Gastroesophageal sphincter (tissue), 4 donors: ENCODE measurements around the gene POLE3. TPM values are rescaled to one million over a fixed set of nuclear protein-coding genes. Genes with fewer than 3 reads are reported as not detected.

Experiments used
- ATAC-seq: fragments of 150-250 bp; one replicate; pipeline ENCODE4 v1.9.1; 2016; ENCODE audit warnings: mild to moderate bottlenecking, moderate library complexity
- H3K27ac ChIP-seq, 4 donors: fragments of 200-600 bp; sonication (generic) in 3 of 4; 1 replicate in 3 of 4; 2 replicates in 1 of 4; pipeline ENCODE4 v1.5.1; 2016 to 2019
- H3K27me3 ChIP-seq: fragments of 200-600 bp; sonication (generic); one replicate; pipeline ENCODE4 v1.5.1; 2019
- H3K36me3 ChIP-seq, 2 donors: fragments of 200-600 bp; sonication (generic); one replicate each; pipeline ENCODE4 v1.5.1; 2019; ENCODE audit warnings: control low read depth in 1 of 2
- H3K4me1 ChIP-seq, 3 donors: fragments of 200-600 bp; sonication (generic); 1 replicate in 2 of 3; 2 replicates in 1 of 3; pipeline ENCODE4 v1.5.1; 2016 to 2019; ENCODE audit warnings: control low read depth in 2 of 3
- H3K4me3 ChIP-seq, 2 donors: fragments of 200-600 bp; sonication (generic); one replicate each; pipeline ENCODE4 v1.5.1; 2019; ENCODE audit warnings: mild to moderate bottlenecking in 1 of 2, moderate library complexity in 1 of 2
- H3K9me3 ChIP-seq, 3 donors: fragments of 200-600 bp; sonication (generic); one replicate each; pipeline ENCODE4 v1.5.1; 2017 to 2019; ENCODE audit warnings: control low read depth in 2 of 3
- CTCF ChIP-seq, 4 experiments: fragments of 200-600 bp in 2 of 4; fragments of 450-650 bp in 2 of 4; sonication (generic) in 1 of 4; IDR thresholded peaks; one replicate each; pipeline ENCODE4 v1.5.1; 2017 to 2019; ENCODE audit warnings: antibody characterized with exemption in 4 of 4, mild to moderate bottlenecking in 2 of 4, moderate library complexity in 2 of 4
- EP300 ChIP-seq: sonication (generic); formaldehyde crosslinking; IDR thresholded peaks from one replicate; pipeline ENCODE4 v1.6.1; 2017; ENCODE audit warnings: antibody characterized with exemption, mild to moderate bottlenecking
- POLR2A ChIP-seq, 2 donors: fragments of 450-650 bp; IDR thresholded peaks; one replicate each; pipeline ENCODE4 v1.6.1; 2017; ENCODE audit warnings: antibody characterized with exemption in 2 of 2, mild to moderate bottlenecking in 2 of 2, moderate library complexity in 1 of 2
- POLR2AphosphoS5 ChIP-seq: sonication (generic); formaldehyde crosslinking; IDR thresholded peaks from one replicate; pipeline ENCODE4 v1.6.1; 2017; ENCODE audit warnings: antibody characterized with exemption
- WGBS, 2 donors: methylation state at CpG; one replicate each; pipeline ENCODE4 v1.1.5; 2018; ENCODE audit warnings: low coverage in 1 of 2; 5-methylcytosine and 5-hydroxymethylcytosine counted together
- total RNA-seq, 4 donors: library from RNA; depleted of rRNA; stranded (reverse); fragments of >200 nt; gene quantifications; one replicate each; pipeline ENCODE4 v1.1.0, GENCODE V29; 2016

Gene POLE3
- total RNA-seq, 4 donors from 2014 or later = 32.3 to 47.1 (median 34.6) TPM

GRCh38 chr9:113389451-113389850, 21.0 kb downstream of the POLE3 start:
- Histone ChIP-seq H3K36me3 (peaks cover 0 to 80% of the 10 kb centered on the region in 2 donors), H3K4me3 (no peak overlapping the region), H3K27me3 (no peaks in the 10 kb centered on the region), H3K27ac (no peak overlapping the region), H3K4me1 (no peaks in the 10 kb centered on the region), H3K9me3 (no peaks in the 10 kb centered on the region)
- TF ChIP-seq CTCF (IDR thresholded peaks at IDR 0.05) (no peak), POLR2AphosphoS5 (no peak), EP300 (no peak), POLR2A (IDR thresholded peaks at IDR 0.05) (no peak)
- WGBS, 2 donors = 80% methylated on average over 1 of the region's 11 CpGs; no CpG with 5 or more reads in 1 of the 2 donors
- no peak for ATAC-seq

- 97% methylated on average over 6 of the region's 13 CpGs; no CpG with 5 or more reads in 1 of the 2 donors for WGBS, 2 donors
Measured at GRCh38 chr9:113388833-113389232, 21.6 kb downstream of the POLE3 start.

GRCh38 chr9:113387560-113388230, 22.8 kb downstream of the POLE3 start:
- no peaks in the 10 kb centered on the region for H3K4me1 ChIP-seq
- H3K27ac ChIP-seq = no peak overlapping the region
- no peak overlapping the region for H3K4me3 ChIP-seq
- no peaks in the 10 kb centered on the region for H3K9me3 ChIP-seq
- WGBS, 2 donors = 64 to 82% methylated on average over 4 of the region's 9 CpGs
- no peaks in the 10 kb centered on the region for H3K27me3 ChIP-seq
- H3K36me3 ChIP-seq = peaks cover 0 to 64% of the 10 kb centered on the region in 2 donors
- no peak for TF ChIP-seq CTCF (IDR thresholded peaks at IDR 0.05)
- TF ChIP-seq EP300 = no peak
- no peak for TF ChIP-seq POLR2A (IDR thresholded peaks at IDR 0.05)
- no peak for TF ChIP-seq POLR2AphosphoS5
- ATAC-seq = no peak

More at GRCh38 chr9:113388833-113389232, 21.6 kb downstream of the POLE3 start:
- Histone ChIP-seq H3K27ac (no peak overlapping the region), H3K4me1 (no peaks in the 10 kb centered on the region), H3K36me3 (peaks cover 0 to 75% of the 10 kb centered on the region in 2 donors), H3K4me3 (no peak overlapping the region), H3K9me3 (no peaks in the 10 kb centered on the region), H3K27me3 (no peaks in the 10 kb centered on the region)
- no peak for ATAC-seq
- TF ChIP-seq POLR2AphosphoS5 = no peak
- no peak for TF ChIP-seq EP300
- no peak for TF ChIP-seq POLR2A (IDR thresholded peaks at IDR 0.05)
- no peak for TF ChIP-seq CTCF (IDR thresholded peaks at IDR 0.05)

GRCh38 chr9:113386571-113387393, 23.7 kb downstream of the POLE3 start:
- H3K27ac ChIP-seq = no peak overlapping the region
- no peaks in the 10 kb centered on the region for H3K4me1 ChIP-seq
- H3K4me3 ChIP-seq = no peak overlapping the region
- no peaks in the 10 kb centered on the region for H3K27me3 ChIP-seq
- no peak for ATAC-seq
- 86 to 90% methylated on average over 2 to 4 of the region's 4 CpGs for WGBS, 2 donors
- TF ChIP-seq POLR2AphosphoS5 (no peak), POLR2A (IDR thresholded peaks at IDR 0.05) (no peak), CTCF (IDR thresholded peaks at IDR 0.05) (no peak), EP300 (no peak)
- H3K9me3 ChIP-seq = no peaks in the 10 kb centered on the region
- H3K36me3 ChIP-seq = peaks cover 0 to 54% of the 10 kb centered on the region in 2 donors
